GM12878 (cell line): Measurements from ENCODE around the gene BBX. TPM values are rescaled to one million over a fixed set of nuclear protein-coding genes. Genes with fewer than 3 reads are reported as not detected.

Experiments
- ATAC-seq: fragments of 200-7000 bp; cut with Tn5 transposase; 3 replicates; pipeline ENCODE4 v1.9.1; 2020; ENCODE audit warnings: mild to moderate bottlenecking, moderate library complexity
- BruUV-seq: library from RNA; stranded (reverse); fragments of 400-500 nt; replicated peaks from 2 replicates; lab custom pipeline; 2021; lab: Mats Ljungman, UMichigan
- CTCF ChIA-PET: fragments of 300-600 bp; sonication (Branson Sonifier 250); formaldehyde crosslinking; extraction: SDS; loops from one replicate; lab custom pipeline; 2021; ENCODE audit warnings: inconsistent platforms; lab: Yijun Ruan, JAX
- POLR2A ChIA-PET: fragments of 350-600 bp; formaldehyde crosslinking; extraction: SDS; loops from one replicate; lab custom pipeline; 2021; ENCODE audit warnings: inconsistent platforms; lab: Charles Lee
- RAD21 ChIA-PET: fragments of 300-600 bp; sonication (Branson Sonifier 250); formaldehyde crosslinking; loops from one replicate; lab custom pipeline; 2023; ENCODE audit warnings: antibody characterized with exemption; ENCODE audit not compliant: unreplicated experiment; lab: Charles Lee
- SMC1A ChIA-PET: fragments of 300-600 bp; sonication (Branson Sonifier 250); formaldehyde crosslinking; loops from one replicate; lab custom pipeline; 2023; ENCODE audit not compliant: unreplicated experiment, uncharacterized antibody; lab: Charles Lee
- DNase-seq: peaks from one replicate; pipeline ENCODE4 v3.0.0-alpha.2; 2011; ENCODE audit warnings: low read depth, low spot score
- FAIRE-seq: peaks from 3 replicates; lab custom pipeline; 2011; peaks lifted over from hg19 to GRCh38; lab: Jason Lieb, UNC
- H2AFZ ChIP-seq: 2 replicates; pipeline ENCODE4 v1.6.0; 2011; ENCODE audit warnings: low read depth, low read length, control low read depth; ENCODE audit not compliant: control insufficient read depth
- H3K27ac ChIP-seq: 2 replicates; pipeline ENCODE4 v1.5.1; 2011; ENCODE audit warnings: control low read depth; ENCODE audit not compliant: control insufficient read depth, insufficient read depth
- H3K27me3 ChIP-seq, 2 experiments: replicated peaks in 1 of 2; 2 replicates each; pipeline versions ENCODE4 v1.6.0 to v1.6.1; 2011; ENCODE audit warnings: low read length in 1 of 2; ENCODE audit not compliant: control insufficient read depth in 2 of 2, insufficient read depth in 2 of 2
- H3K36me3 ChIP-seq, 2 experiments: 2 replicates each; pipeline ENCODE4 v1.5.1; 2011; ENCODE audit warnings: low read length in 1 of 2; ENCODE audit not compliant: control insufficient read depth in 2 of 2, insufficient read depth in 2 of 2
- H3K4me1 ChIP-seq: 2 replicates; pipeline ENCODE4 v1.6.1; 2011; ENCODE audit warnings: mild to moderate bottlenecking, low read length, moderate library complexity, mixed read lengths; ENCODE audit not compliant: control insufficient read depth, insufficient read depth
- H3K4me2 ChIP-seq: 2 replicates; pipeline ENCODE4 v1.6.0; 2011; ENCODE audit warnings: control low read depth; ENCODE audit not compliant: control insufficient read depth, insufficient read depth
- H3K4me3 ChIP-seq: fragments of 200-600 bp; sonication (generic); 2 replicates; pipeline ENCODE4 v1.5.1; 2016
- H3K79me2 ChIP-seq: 2 replicates; pipeline ENCODE4 v1.6.0; 2011; ENCODE audit warnings: low read length; ENCODE audit not compliant: control insufficient read depth, insufficient read depth
- H3K9ac ChIP-seq: 2 replicates; pipeline ENCODE4 v1.8.0; 2011; ENCODE audit warnings: low read length, control low read depth, mixed read lengths; ENCODE audit not compliant: control insufficient read depth, insufficient read depth
- H3K9me3 ChIP-seq: replicated peaks from 3 replicates; pipeline ENCODE4 v1.5.1; 2011; ENCODE audit warnings: mild to moderate bottlenecking, low read length; ENCODE audit not compliant: control insufficient read depth, insufficient read depth
- H4K20me1 ChIP-seq: 2 replicates; pipeline ENCODE4 v1.6.0; 2011; ENCODE audit not compliant: control insufficient read depth, insufficient read depth
- CHD4 ChIP-seq: fragments of 200-600 bp; sonication (generic); IDR thresholded peaks from 2 replicates; pipeline ENCODE4 v1.6.1; 2016; ENCODE audit warnings: mild to moderate bottlenecking
- CREB1 ChIP-seq: IDR thresholded peaks from 2 replicates; pipeline ENCODE4 v1.6.1; 2012; ENCODE audit warnings: low read depth, mild to moderate bottlenecking, inconsistent platforms
- DPF2 ChIP-seq: fragments of 450-650 bp; IDR thresholded peaks from 2 replicates; pipeline ENCODE4 v1.6.1; 2017; ENCODE audit warnings: mild to moderate bottlenecking
- E2F4 ChIP-seq: IDR thresholded peaks from 2 replicates; pipeline ENCODE4 v1.6.1; 2012; ENCODE audit warnings: low read depth, low read length, improper control_type of control experiment
- MTA3 ChIP-seq: IDR thresholded peaks from 2 replicates; pipeline ENCODE4 v1.6.1; 2012; ENCODE audit warnings: low read length, inconsistent platforms, borderline replicate concordance
- NFXL1 ChIP-seq: fragments of 450-650 bp; IDR thresholded peaks from 2 replicates; pipeline ENCODE4 v1.6.1; 2017; ENCODE audit warnings: antibody characterized with exemption, mild to moderate bottlenecking, borderline replicate concordance
- NFYB ChIP-seq: IDR thresholded peaks from 2 replicates; pipeline ENCODE4 v1.6.1; 2011; ENCODE audit warnings: low read depth, mild to moderate bottlenecking, low read length, improper control_type of control experiment, moderate library complexity; ENCODE audit not compliant: insufficient read depth
- PML ChIP-seq: IDR thresholded peaks from 2 replicates; pipeline ENCODE4 v1.6.1; 2012; ENCODE audit warnings: low read length, inconsistent platforms
- POLR2AphosphoS5 ChIP-seq: IDR thresholded peaks from 2 replicates; pipeline ENCODE4 v1.6.1; 2011; ENCODE audit warnings: mild to moderate bottlenecking, low read length, inconsistent platforms
- SMC3 ChIP-seq: IDR thresholded peaks from 2 replicates; pipeline ENCODE4 v1.6.1; 2011; ENCODE audit warnings: low read length, improper control_type of control experiment, borderline replicate concordance
- STAT1 ChIP-seq: fragments of 450-650 bp; conservative IDR thresholded peaks from 2 replicates; pipeline ENCODE4 v1.6.1; 2014; ENCODE audit warnings: antibody characterized with exemption, mild to moderate bottlenecking
- TAF1 ChIP-seq: IDR thresholded peaks from 2 replicates; pipeline ENCODE4 v1.6.1; 2011; ENCODE audit warnings: mild to moderate bottlenecking, low read depth, low read length, borderline replicate concordance
- ZSCAN29 ChIP-seq: fragments of 450-650 bp; IDR thresholded peaks from 2 replicates; pipeline ENCODE4 v1.6.1; 2017; ENCODE audit warnings: mild to moderate bottlenecking, moderate library complexity
- WGBS: methylation state at CpG from one replicate; pipeline ENCODE4 v1.1.6; 2016; ENCODE audit warnings: low lambda C conversion rate; ENCODE audit not compliant: insufficient replicate concordance, insufficient coverage; ENCODE audit errors: missing lambda C conversion rate; 5-methylcytosine and 5-hydroxymethylcytosine counted together
- in situ Hi-C: fragments of 300-500 bp; cut with MboI; formaldehyde crosslinking; loops from 9 replicates; pipeline ENCODE4 v1.14.3; 2018; ENCODE audit warnings: mixed read lengths
- intact Hi-C: fragments of 100-400 bp; cut with micrococcal nuclease; formaldehyde crosslinking; loops from one replicate; pipeline ENCODE4 v1.14.2; 2022; ENCODE audit not compliant: unreplicated experiment
- polyA plus RNA-seq, 11 experiments: library from polyadenylated mRNA; depleted of rRNA in 4 of 11; unstranded in 6 of 11; stranded (reverse) in 5 of 11; fragments of >200 nt; fragmentation: Nextera tagmentation in 4 of 11; fragmentation: Illumina TruSeq in 1 of 11; extraction: Ambion mirVana in 4 of 11; extraction: Trizol in 1 of 11; gene quantifications; 1 replicate in 1 of 11; 2 replicates in 10 of 11; pipeline versions ENCODE4 v1.2.1 to v1.2.3, GENCODE V29; 2011 to 2016; ENCODE audit warnings: inconsistent platforms in 2 of 11, missing spikeins in 2 of 11, low read depth in 1 of 11
- total RNA-seq, 4 experiments: library from RNA; depleted of rRNA in 3 of 4; stranded (reverse); fragments of >200 nt in 3 of 4; fragmentation: Illumina TruSeq in 1 of 4; extraction: Trizol in 1 of 4; gene quantifications; 2 replicates each; pipeline versions ENCODE4 v1.2.1 to v1.2.3, GENCODE V29; 2013 to 2021

The BBX gene
- total and polyA plus RNA-seq, 10 of the 15 experiments (the other 5 are each of a cell fraction or from before 2014, with no cell fraction given), result 13.3 to 38.5 (median 32.0) TPM

- in situ Hi-C loops (no loop called here), intact Hi-C loops (loop anchor here (10.0 kb wide), 1 partner anchor 436 kb away; no protein-coding TSS in a partner anchor)
- Histone ChIP-seq H3K9me3 (no peaks in the 10 kb centered on the region), H2AFZ (no peak overlapping the region), H3K4me1 (peaks cover 7% of the 10 kb centered on the region), H3K36me3 (no peaks in the 10 kb centered on the region), H3K27me3 (no peaks in the 10 kb centered on the region), H3K27ac (no peak overlapping the region), H3K79me2 (no peaks in the 10 kb centered on the region), H3K4me2 (no peak overlapping the region), H4K20me1 (no peaks in the 10 kb centered on the region), H3K9ac (no peak overlapping the region), H3K4me3 (no peak overlapping the region)
- FAIRE-seq (no peak), DNase-seq (no peak), ATAC-seq (no peak)
- WGBS, result 96% methylated on average over 3 of the region's 3 CpGs
- TF ChIP-seq ZSCAN29 (no peak), E2F4 (no peak), NFXL1 (no peak)
- RAD21 ChIA-PET, result interaction anchor here (1.1 to 1.6 kb wide), 3 partner anchors 10 to 175 kb away, joined by 3 to 7 read pairs (median 3); no protein-coding TSS in a partner anchor
- CTCF ChIA-PET, result interaction anchor here (0.6 to 2.1 kb wide), 14 partner anchors 9 to 422 kb away, joined by 3 to 34 read pairs (median 4); no protein-coding TSS in a partner anchor
- SMC1A ChIA-PET, result interaction anchor here (0.7 to 1.7 kb wide), 8 partner anchors 11 to 268 kb away, joined by 3 to 8 read pairs (median 4); no protein-coding TSS in a partner anchor
- BruUV-seq, result no TSS peak
- POLR2A ChIA-PET, result interaction anchor here (0.7 kb wide), 1 partner anchor 55 kb away, joined by 4 read pairs; no protein-coding TSS in a partner anchor
These were observed 148.2 kb downstream of the BBX start for GRCh38 chr3:107670986-107671385.

GRCh38 chr3:107674371-107674770, 151.6 kb downstream of the BBX start:
- Histone ChIP-seq H4K20me1 (no peaks in the 10 kb centered on the region), H3K27ac (no peak overlapping the region), H2AFZ (no peak overlapping the region), H3K4me3 (no peak overlapping the region), H3K9me3 (no peaks in the 10 kb centered on the region), H3K79me2 (no peaks in the 10 kb centered on the region), H3K4me2 (no peak overlapping the region), H3K27me3 (no peaks in the 10 kb centered on the region), H3K9ac (no peak overlapping the region), H3K36me3 (no peaks in the 10 kb centered on the region), H3K4me1 (peaks cover 7% of the 10 kb centered on the region)
- in situ Hi-C loops (no loop called here), intact Hi-C loops (loop anchor here (10.0 kb wide), 1 partner anchor 440 kb away; no protein-coding TSS in a partner anchor)
- no peak for DNase-seq
- SMC1A ChIA-PET, result interaction anchor here (1.0 to 5.3 kb wide), 10 partner anchors 10 to 256 kb away, joined by 3 to 115 read pairs (median 28); no protein-coding TSS in a partner anchor
- no peak for FAIRE-seq
- TF ChIP-seq SMC3, result no peak
- no peak for TF ChIP-seq MTA3
- TF ChIP-seq DPF2, result no peak
- no peak for TF ChIP-seq TAF1
- TF ChIP-seq PML, result no peak
- TF ChIP-seq NFYB, result no peak
- TF ChIP-seq CHD4, result no peak
- no peak for TF ChIP-seq STAT1
- TF ChIP-seq POLR2AphosphoS5, result no peak
- TF ChIP-seq CREB1, result no peak
- no peak for TF ChIP-seq NFXL1
- WGBS, result 98% methylated on average over 7 of the region's 7 CpGs
- CTCF ChIA-PET, result interaction anchor here (0.9 to 10.0 kb wide), 16 partner anchors 10 to 1144 kb away, joined by 3 to 212 read pairs (median 22); no protein-coding TSS in a partner anchor
- no peak; the same call in 2 of the 3 replicates for ATAC-seq
- POLR2A ChIA-PET, result interaction anchor here (1.0 to 1.4 kb wide), 3 partner anchors 13 to 33 kb away, joined by 3 read pairs; no protein-coding TSS in a partner anchor
- BruUV-seq, result no TSS peak
- RAD21 ChIA-PET, result interaction anchor here (1.1 to 5.1 kb wide), 7 partner anchors 9 to 75 kb away, joined by 3 to 49 read pairs (median 17); no protein-coding TSS in a partner anchor
